ENCODE measurements around the gene DDI2.
A peak's percentile ranks its signal among the peaks of the same experiment; 100 is the strongest.
"Not testable (repeated sequence)": the region's sequence is repeated elsewhere in the genome, so short reads cannot be mapped to it uniquely, and the experiment has no call there.

DDI2 gene

GRCh38 chr1:15678578-15678977 lies 61.3 kb downstream of the DDI2 start:
- peak; percentile 42 for DNase-seq (ENCODE audit: low read depth)

- DNase-seq (ENCODE audit: low read depth): peak; percentile 77
Observed at GRCh38 chr1:15680131-15680530, 62.9 kb downstream of the DDI2 start.

- DNase-seq (ENCODE audit: low read depth): peak; percentile 91
Observed at GRCh38 chr1:15680561-15681348, 63.5 kb downstream of the DDI2 start.

GRCh38 chr1:15681349-15682292 lies 64.4 kb downstream of the DDI2 start:
- DNase-seq (ENCODE audit: low read depth): no peak

GRCh38 chr1:15682936-15683341 lies 65.7 kb downstream of the DDI2 start:
- no peak for DNase-seq (ENCODE audit: low read depth)

GRCh38 chr1:15683345-15684039 lies 66.2 kb downstream of the DDI2 start:
- DNase-seq (ENCODE audit: low read depth): no peak

GRCh38 chr1:15684042-15684461 lies 66.8 kb downstream of the DDI2 start, which contains the start of gene PLEKHM2:
Gene PLEKHM2 (plus strand): TSS chr1:15684320. CDS start chr1:15684559, 239 bp downstream.
- no peak for DNase-seq (ENCODE audit: low read depth)

GRCh38 chr1:15684468-15685291 lies 67.4 kb downstream of the DDI2 start:
- no peak for DNase-seq (ENCODE audit: low read depth)

- no peak for DNase-seq (ENCODE audit: low read depth)
Observed at GRCh38 chr1:15685820-15686219, 68.6 kb downstream of the DDI2 start.

- DNase-seq (ENCODE audit: low read depth): no peak
Observed at GRCh38 chr1:15687446-15687845, 70.2 kb downstream of the DDI2 start.

- DNase-seq (ENCODE audit: low read depth): no peak
Observed at GRCh38 chr1:15690317-15690716, 73.1 kb downstream of the DDI2 start.

GRCh38 chr1:15691434-15692032 lies 74.3 kb downstream of the DDI2 start:
- DNase-seq (ENCODE audit: low read depth): no peak

- no peak for DNase-seq (ENCODE audit: low read depth)
Observed at GRCh38 chr1:15692121-15692682, 74.9 kb downstream of the DDI2 start.

- no peak for DNase-seq (ENCODE audit: low read depth)
Observed at GRCh38 chr1:15693371-15693770, 76.1 kb downstream of the DDI2 start.

- DNase-seq (ENCODE audit: low read depth): no peak
Observed at GRCh38 chr1:15696956-15697521, 79.8 kb downstream of the DDI2 start.

GRCh38 chr1:15698201-15698600 lies 80.9 kb downstream of the DDI2 start:
- DNase-seq (ENCODE audit: low read depth): no peak

GRCh38 chr1:15699321-15699720 lies 82.1 kb downstream of the DDI2 start:
- not testable (repeated sequence) for DNase-seq (ENCODE audit: low read depth)

- DNase-seq (ENCODE audit: low read depth): no peak
Observed at GRCh38 chr1:15700508-15700907, 83.2 kb downstream of the DDI2 start.

- no peak for DNase-seq (ENCODE audit: low read depth)
Observed at GRCh38 chr1:15701784-15702183, 84.5 kb downstream of the DDI2 start.
